ENCODE data around the gene S1PR3.

DNA sequence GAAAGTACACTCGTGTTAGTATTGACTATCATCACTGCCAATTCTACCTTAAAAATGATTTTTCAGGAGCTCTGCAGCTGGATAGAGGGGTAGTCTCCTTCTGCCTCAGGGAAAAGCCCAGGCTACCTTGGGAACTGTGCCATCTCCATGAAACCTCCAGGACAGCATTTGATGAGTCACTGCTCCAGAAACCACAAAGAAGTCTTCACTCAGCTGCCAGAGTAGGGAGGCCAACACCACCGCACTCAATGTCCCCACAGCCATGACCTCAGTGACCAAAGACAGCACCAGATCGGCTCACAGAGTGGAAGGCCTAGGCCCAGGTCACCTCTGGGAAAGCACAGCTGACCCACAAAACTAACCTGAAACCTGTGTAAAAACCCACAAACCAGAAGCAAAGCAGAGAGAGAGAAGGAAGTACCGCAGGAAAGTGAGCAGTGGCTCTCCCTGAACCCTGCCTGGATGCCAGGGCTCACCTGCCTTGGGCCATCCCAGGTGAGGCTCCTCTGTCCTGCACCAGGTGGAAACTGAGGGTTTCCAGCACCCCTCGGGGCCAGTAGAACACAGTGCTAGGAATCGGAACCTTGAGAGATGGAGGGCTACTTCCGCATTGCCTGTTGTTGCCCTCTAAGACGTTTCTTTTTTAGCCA is 30.0 kb downstream of the S1PR3 start:
- TF ChIP-seq EZH2 (IDR thresholded peaks at IDR 0.05; ENCODE audit: low read length, unreplicated experiment): no peak
- TF ChIP-seq, protein P1, sequence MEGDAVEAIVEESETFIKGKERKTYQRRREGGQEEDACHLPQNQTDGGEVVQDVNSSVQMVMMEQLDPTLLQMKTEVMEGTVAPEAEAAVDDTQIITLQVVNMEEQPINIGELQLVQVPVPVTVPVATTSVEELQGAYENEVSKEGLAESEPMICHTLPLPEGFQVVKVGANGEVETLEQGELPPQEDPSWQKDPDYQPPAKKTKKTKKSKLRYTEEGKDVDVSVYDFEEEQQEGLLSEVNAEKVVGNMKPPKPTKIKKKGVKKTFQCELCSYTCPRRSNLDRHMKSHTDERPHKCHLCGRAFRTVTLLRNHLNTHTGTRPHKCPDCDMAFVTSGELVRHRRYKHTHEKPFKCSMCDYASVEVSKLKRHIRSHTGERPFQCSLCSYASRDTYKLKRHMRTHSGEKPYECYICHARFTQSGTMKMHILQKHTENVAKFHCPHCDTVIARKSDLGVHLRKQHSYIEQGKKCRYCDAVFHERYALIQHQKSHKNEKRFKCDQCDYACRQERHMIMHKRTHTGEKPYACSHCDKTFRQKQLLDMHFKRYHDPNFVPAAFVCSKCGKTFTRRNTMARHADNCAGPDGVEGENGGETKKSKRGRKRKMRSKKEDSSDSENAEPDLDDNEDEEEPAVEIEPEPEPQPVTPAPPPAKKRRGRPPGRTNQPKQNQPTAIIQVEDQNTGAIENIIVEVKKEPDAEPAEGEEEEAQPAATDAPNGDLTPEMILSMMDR (conservative IDR thresholded peaks at IDR 0.05; ENCODE audit: low read depth, low read length): no peak
- TF ChIP-seq EZH2phosphoT487 (IDR thresholded peaks at IDR 0.05; ENCODE audit: borderline replicate concordance, low read length): no peak
